Nephron progenitor cell (in vitro differentiated cells): Measurements from ENCODE around the gene SFMBT2.

Experiments used
- DNase-seq: peaks from one replicate; pipeline ENCODE4 v3.0.0; 2021
- H3K27ac Mint-ChIP-seq: 2 replicates; pipeline ENCODE4 v1.8.0; 2021; ENCODE audit warnings: mild to moderate bottlenecking, moderate library complexity, mixed read lengths
- H3K27me3 Mint-ChIP-seq: 2 replicates; pipeline ENCODE4 v1.8.0; 2021; ENCODE audit warnings: mild to moderate bottlenecking, low read depth, mixed read lengths; ENCODE audit not compliant: poor library complexity
- H3K36me3 Mint-ChIP-seq: 2 replicates; pipeline ENCODE4 v1.8.0; 2021; ENCODE audit warnings: low read depth, mixed read lengths
- H3K4me1 Mint-ChIP-seq: 2 replicates; pipeline ENCODE4 v1.8.0; 2021; ENCODE audit warnings: mixed read lengths
- H3K4me3 Mint-ChIP-seq: 2 replicates; pipeline ENCODE4 v1.8.0; 2021; ENCODE audit warnings: mild to moderate bottlenecking, moderate library complexity, mixed read lengths
- H3K9me3 Mint-ChIP-seq: 2 replicates; pipeline ENCODE4 v1.8.0; 2021; ENCODE audit warnings: mild to moderate bottlenecking, moderate library complexity, mixed read lengths
- TF ChIP-seq, protein P1 (sequence below): fragments of 200-600 bp; sonication (generic); IDR thresholded peaks from 2 replicates; pipeline ENCODE4 v1.5.0; 2021; ENCODE audit warnings: antibody characterized with exemption

Gene SFMBT2

DNA sequence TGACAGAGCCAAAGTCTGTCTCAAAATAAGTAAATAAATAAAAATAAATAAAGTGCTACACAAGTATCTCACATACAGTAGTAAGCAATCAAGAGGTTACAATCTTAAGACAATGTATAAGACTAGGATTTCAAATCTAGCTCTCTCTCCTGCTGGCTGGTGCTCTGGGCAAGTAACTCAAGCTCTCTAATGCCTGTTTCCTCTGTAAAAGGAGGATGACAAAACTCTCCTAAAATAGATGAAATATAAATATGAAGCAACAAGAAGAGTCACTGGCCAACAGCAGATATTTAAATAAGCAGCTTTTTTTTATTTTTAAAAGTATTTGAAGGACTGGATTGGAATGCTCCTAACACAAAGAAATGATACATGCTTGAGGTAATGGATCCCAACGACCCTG lies 7.2 kb downstream of the SFMBT2 start:
- no peak for DNase-seq
- TF ChIP-seq, protein P1, sequence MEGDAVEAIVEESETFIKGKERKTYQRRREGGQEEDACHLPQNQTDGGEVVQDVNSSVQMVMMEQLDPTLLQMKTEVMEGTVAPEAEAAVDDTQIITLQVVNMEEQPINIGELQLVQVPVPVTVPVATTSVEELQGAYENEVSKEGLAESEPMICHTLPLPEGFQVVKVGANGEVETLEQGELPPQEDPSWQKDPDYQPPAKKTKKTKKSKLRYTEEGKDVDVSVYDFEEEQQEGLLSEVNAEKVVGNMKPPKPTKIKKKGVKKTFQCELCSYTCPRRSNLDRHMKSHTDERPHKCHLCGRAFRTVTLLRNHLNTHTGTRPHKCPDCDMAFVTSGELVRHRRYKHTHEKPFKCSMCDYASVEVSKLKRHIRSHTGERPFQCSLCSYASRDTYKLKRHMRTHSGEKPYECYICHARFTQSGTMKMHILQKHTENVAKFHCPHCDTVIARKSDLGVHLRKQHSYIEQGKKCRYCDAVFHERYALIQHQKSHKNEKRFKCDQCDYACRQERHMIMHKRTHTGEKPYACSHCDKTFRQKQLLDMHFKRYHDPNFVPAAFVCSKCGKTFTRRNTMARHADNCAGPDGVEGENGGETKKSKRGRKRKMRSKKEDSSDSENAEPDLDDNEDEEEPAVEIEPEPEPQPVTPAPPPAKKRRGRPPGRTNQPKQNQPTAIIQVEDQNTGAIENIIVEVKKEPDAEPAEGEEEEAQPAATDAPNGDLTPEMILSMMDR, result no peak
- H3K4me1 Mint-ChIP-seq, result peaks cover 26% of the 10 kb centered on the region
- H3K36me3 Mint-ChIP-seq, result peaks cover 32% of the 10 kb centered on the region
- no peaks in the 10 kb centered on the region for H3K9me3 Mint-ChIP-seq
- H3K27ac Mint-ChIP-seq, result no peak overlapping the region
- H3K4me3 Mint-ChIP-seq, result no peak overlapping the region
- peaks cover 49% of the 10 kb centered on the region for H3K27me3 Mint-ChIP-seq

DNA sequence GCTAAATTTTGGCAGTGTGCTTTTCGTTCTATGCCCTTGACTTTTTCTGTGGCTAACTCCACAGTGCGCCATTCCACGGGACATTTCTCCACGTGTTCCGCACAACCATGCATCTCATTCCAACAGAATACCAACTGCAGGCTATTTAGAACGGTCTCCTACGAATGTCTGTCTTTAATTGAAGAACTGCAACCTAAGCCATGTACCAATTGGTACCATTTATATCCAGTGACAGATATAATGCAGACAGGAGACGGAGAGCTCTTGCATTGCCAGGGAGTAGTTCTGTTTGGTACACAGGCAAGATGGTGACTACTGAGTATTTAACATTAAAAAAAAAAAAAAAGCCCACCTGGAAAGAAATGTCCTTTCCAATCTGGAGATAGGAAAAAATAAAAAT lies 9.1 kb downstream of the SFMBT2 start:
- peaks cover 35% of the 10 kb centered on the region for H3K27me3 Mint-ChIP-seq
- no peak overlapping the region for H3K4me3 Mint-ChIP-seq
- TF ChIP-seq, protein P1, result no peak

DNA sequence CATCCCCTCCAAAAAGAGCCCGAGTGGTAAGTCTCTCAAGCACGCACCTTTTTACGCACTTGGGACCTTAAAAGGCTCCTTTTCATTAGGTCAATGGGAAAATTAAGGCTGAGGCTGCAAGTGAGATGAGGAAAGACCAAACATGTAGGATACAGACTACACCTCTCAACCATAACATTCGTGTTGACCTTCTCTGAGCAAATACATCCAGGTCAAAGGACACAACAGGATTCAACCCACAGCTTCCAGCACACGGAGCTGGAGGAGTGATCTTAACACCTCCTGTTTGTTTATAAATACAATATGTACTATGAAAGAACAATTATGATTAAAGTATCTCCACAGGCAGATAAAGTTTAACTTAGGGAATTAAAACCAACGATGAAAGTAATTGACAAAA lies 9.7 kb downstream of the SFMBT2 start:
- H3K9me3 Mint-ChIP-seq, result no peaks in the 10 kb centered on the region
- peaks cover 29% of the 10 kb centered on the region for H3K27me3 Mint-ChIP-seq
- no peak for DNase-seq
- H3K36me3 Mint-ChIP-seq, result peaks cover 32% of the 10 kb centered on the region
- no peak overlapping the region for H3K27ac Mint-ChIP-seq
- TF ChIP-seq, protein P1, result no peak
- no peak overlapping the region for H3K4me3 Mint-ChIP-seq
- peaks cover 15% of the 10 kb centered on the region for H3K4me1 Mint-ChIP-seq

More for the DNA sequence above, 9.1 kb downstream of the SFMBT2 start:
- no peak for DNase-seq
- Mint-ChIP-seq H3K36me3 (peaks cover 32% of the 10 kb centered on the region), H3K9me3 (no peaks in the 10 kb centered on the region), H3K27ac (peak overlapping the region; percentile 20), H3K4me1 (peaks cover 21% of the 10 kb centered on the region)

DNA sequence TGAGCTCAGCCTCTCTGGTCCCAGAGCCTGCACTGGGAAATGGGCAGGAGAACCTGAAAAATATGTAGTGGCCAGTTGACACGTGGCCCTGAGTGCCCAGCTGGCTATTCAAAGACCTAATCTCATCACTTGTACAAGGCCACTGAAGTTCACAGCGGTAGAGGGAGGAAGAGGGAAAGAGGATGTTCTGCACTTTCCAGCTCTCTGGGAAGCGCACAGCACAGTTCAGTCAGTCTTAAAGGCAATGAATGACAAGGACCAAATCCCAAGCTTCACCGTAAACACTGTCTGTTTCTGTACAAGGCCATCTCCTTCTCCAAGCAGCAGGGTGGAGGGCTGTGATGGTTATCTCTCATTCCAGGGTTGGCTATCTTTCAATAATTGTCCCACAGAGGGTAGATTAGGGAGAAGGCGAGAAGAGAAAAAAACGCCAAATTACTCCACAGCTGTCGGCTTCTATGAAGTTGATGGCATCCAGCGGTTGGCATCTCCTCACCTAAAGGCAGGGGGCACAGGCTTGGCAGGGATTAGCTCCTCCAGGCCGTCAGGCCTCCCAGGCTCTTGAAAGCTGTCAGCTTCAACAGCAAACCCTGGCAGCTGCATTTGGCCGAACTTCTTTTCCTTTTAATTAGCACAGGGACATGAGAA lies 10.6 kb downstream of the SFMBT2 start:
- peaks cover 37% of the 10 kb centered on the region for H3K36me3 Mint-ChIP-seq
- DNase-seq, result no peak
- TF ChIP-seq, protein P1, result no peak
- H3K4me1 Mint-ChIP-seq, result peaks cover 15% of the 10 kb centered on the region
- H3K27ac Mint-ChIP-seq, result no peak overlapping the region
- H3K4me3 Mint-ChIP-seq, result no peak overlapping the region
- H3K9me3 Mint-ChIP-seq, result no peaks in the 10 kb centered on the region
- H3K27me3 Mint-ChIP-seq, result peaks cover 24% of the 10 kb centered on the region

DNA sequence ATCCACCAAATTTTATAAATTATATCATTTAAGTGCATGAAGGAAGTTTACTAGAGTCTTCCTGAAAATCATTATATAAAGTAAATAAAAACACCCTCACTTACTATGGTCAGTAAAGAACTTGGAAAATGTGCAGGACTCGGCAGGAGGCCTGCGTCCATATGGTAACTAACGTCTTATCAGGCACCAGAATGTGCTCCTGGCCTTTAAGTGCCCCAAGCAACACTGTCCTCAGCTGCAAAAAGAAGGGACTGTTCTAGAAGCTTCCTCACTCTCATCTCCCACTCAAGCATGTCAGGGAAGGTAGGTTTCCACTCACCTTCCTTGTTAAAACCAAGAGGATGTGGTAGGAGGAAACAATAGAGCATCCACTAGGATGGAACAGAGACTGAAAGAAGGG lies 11.3 kb downstream of the SFMBT2 start:
- Mint-ChIP-seq H3K27ac (no peak overlapping the region), H3K36me3 (peaks cover 33% of the 10 kb centered on the region), H3K27me3 (peaks cover 17% of the 10 kb centered on the region), H3K4me1 (peaks cover 15% of the 10 kb centered on the region), H3K9me3 (no peaks in the 10 kb centered on the region), H3K4me3 (no peak overlapping the region)
- DNase-seq, result no peak
- TF ChIP-seq, protein P1, result no peak
